ENCODE data around the gene CCZ1. TPM values are rescaled to one million over a fixed set of nuclear protein-coding genes. Genes with fewer than 3 reads are reported as not detected.
"Not testable (repeated sequence)": the region's sequence is repeated elsewhere in the genome, so short reads cannot be mapped to it uniquely, and the experiment has no call there.

Gene CCZ1
- total RNA-seq = 46.2 TPM
- long read RNA-seq, transcript CCZ1-201 (15 exons, 1,802 nt) = major isoform, 11 of 15 reads
- long read RNA-seq, partial matches to known transcripts = 1 of 15 reads
- long read RNA-seq, other reads (novel, unspliced or antisense) = 2 of 15 reads

DNA sequence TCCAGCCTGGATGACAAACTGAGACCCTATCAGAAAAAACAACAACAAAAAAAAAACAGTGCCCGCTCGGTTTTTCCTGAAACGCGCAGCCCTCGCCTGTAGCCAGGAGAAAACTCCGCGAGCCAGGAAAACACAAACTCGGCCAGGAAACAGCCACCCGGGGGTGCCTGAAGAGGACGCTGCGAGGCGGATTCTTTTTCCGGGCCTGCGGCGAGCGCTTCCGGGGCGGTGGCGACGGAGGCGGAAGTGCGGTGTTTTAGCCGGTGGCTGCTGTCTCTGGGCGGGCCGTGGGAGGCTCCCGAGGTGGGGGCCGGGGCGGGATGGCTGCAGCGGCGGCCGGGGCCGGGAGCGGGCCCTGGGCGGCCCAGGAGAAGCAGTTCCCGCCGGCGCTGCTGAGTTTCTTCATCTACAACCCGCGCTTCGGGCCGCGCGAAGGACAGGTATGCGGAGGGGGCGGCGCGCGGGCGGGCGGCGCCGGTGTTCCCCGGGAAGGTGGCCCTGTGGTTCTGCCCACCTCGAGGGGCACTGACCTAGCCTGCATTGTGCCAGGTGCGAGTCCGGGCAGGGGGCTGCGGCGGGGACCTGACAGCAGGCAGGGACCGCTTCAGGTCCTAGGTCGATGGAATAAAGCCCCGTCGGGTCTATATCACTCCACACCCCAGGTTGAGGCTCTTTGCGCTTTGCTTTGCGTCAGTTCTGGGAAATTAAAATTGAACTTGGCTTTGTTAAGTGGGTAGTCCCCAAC lies at the start of gene CCZ1:
Gene CCZ1, plus strand, starts transcription at position 254 of the 745 bp plus-strand sequence. Its CDS starts 67 bp downstream, at position 321.
- peak; percentile 93 for ATAC-seq
- peak; percentile 89 for DNase-seq (ENCODE audit: missing footprints)
- intact Hi-C loops (cut with DNase I) = not testable (repeated sequence)

DNA sequence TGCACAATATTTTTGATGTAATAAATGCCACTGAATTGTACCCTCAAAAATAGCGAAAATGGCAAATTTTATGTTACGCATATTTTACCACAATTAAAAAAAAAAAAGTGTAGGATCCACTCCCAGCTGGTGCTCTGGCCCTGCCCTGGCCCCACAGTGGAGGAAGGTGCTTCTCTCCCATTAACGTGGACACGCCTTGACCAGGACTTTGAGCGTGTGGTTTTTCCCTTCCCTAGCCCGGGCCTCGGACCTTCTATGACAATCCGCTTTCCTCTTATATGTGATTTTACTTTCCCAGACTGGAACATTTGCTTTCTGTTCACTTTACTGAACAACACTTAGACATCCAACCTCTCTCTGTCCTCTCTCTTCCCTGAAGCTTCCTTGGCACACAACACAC lies 47.6 kb upstream of the CCZ1 start:
- no peak for DNase-seq (ENCODE audit: missing footprints)
- intact Hi-C loops (cut with DNase I) = no loop called here
- ATAC-seq = no peak

GRCh38 chr7:5854738-5855137 lies 43.8 kb upstream of the CCZ1 start:
- ATAC-seq = no peak
- intact Hi-C loops (cut with DNase I) = no loop called here

GRCh38 chr7:5857041-5857575 lies 41.4 kb upstream of the CCZ1 start:
- ATAC-seq; DNase-seq (ENCODE audit: missing footprints); intact Hi-C loops (cut with DNase I): not testable (repeated sequence)

More at GRCh38 chr7:5854738-5855137, 43.8 kb upstream of the CCZ1 start:
- no peak for DNase-seq (ENCODE audit: missing footprints)

DNA sequence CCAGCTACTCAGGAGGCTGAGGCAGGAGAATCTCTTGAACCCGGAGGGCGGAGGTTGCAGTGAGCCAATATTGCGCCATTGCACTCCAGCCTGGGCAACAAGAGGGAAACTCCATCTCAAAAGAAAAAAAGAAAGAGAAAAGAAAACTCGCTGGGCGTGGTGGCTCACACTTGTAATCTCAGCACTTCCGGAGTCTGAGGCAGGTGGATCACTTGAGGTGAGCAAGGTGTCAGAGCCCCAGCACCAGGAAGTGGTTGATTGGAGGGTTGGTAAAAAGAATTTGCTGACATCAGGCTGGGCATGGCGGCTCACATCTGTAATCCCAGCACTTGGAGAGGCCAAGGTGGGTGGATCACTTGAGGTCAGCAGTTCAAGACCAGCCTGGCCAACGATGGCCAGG lies 40.0 kb upstream of the CCZ1 start:
- intact Hi-C loops (cut with DNase I); ATAC-seq; DNase-seq (ENCODE audit: missing footprints): not testable (repeated sequence)

- intact Hi-C loops (cut with DNase I); DNase-seq (ENCODE audit: missing footprints); ATAC-seq: not testable (repeated sequence)
Observed at GRCh38 chr7:5861281-5861680, 37.3 kb upstream of the CCZ1 start.

DNA sequence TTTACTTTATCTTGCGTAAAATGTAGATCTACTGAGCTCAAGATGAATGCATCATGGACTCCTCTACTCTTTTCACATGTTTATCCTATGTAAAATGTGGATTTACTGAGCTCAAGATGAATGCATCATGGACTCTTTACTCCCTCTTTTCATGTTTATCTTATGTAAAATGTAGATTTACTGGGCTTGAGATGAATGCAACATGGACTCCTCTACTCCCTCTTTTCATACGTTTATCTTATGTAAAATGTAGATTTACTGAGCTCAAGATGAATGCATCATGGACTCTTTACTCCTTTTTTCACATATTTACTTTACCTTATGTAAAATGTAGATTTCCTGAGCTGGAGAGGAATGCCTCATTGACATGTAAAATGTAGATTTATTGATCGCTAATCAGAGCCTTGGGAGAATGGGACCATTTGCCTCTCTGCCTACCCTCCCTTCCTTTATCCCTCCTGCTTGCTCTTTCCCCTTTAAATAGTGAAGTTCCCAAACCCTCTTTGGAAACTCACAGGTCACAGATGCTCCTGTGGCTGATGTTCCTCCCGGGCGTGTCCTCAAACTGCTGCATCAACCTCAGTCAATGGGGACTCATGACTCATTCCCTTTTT lies 35.7 kb upstream of the CCZ1 start:
- intact Hi-C loops (cut with DNase I); ATAC-seq; DNase-seq (ENCODE audit: missing footprints): not testable (repeated sequence)

DNA sequence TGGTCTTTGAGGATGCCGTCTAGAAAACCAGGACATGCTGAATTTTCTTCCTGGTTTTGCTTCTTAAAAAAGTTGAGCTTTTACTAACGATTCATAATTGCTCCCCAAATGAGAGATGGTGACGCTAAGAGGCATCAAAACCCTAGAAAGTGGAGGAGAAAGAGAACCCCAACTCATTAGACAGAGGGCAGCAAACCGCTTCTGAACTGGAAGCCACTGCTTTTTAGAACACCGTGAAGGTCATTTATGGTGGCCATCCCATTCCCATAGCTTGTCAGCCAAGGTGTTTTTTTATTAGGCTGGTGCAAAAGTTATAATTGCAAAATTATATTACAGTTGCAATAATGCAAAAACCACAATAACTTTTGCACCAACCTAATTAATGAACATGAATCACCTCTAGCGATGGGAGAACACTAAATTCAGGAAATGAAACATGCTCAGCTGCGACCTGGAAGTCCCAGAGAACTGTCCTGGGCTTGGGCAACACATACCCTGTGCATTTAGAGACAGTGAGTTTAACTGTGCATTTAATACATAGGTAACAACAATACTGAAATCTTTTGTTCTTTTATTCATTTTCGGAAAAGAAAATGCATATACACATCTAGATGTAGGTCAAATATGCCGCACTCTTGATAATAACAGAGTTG lies 33.1 kb upstream of the CCZ1 start:
- intact Hi-C loops (cut with DNase I); DNase-seq (ENCODE audit: missing footprints); ATAC-seq: not testable (repeated sequence)

GRCh38 chr7:5867060-5867459 lies 31.5 kb upstream of the CCZ1 start:
- intact Hi-C loops (cut with DNase I) = no loop called here
- DNase-seq (ENCODE audit: missing footprints) (no peak), ATAC-seq (no peak)

DNA sequence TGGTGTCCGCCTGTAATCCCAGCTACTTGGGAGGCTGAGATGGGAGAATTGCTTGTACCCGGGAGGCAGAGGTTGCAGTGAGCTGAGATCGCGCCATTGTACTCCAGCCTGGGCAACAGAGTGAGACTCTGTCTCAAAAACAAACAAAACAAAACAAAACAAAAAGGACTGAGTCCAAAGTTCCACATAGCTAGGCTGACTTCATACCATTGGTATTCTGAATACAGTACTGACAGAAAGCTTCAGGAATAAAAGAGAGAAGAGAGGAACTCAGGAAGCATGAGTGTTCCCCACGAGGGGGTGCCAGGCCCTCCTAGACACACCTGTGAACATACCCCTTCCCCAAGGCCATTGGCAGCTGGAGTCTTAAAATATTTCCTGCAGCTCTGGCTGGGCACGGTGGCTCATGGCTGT lies 29.6 kb upstream of the CCZ1 start:
- DNase-seq (ENCODE audit: missing footprints); intact Hi-C loops (cut with DNase I); ATAC-seq: not testable (repeated sequence)

DNA sequence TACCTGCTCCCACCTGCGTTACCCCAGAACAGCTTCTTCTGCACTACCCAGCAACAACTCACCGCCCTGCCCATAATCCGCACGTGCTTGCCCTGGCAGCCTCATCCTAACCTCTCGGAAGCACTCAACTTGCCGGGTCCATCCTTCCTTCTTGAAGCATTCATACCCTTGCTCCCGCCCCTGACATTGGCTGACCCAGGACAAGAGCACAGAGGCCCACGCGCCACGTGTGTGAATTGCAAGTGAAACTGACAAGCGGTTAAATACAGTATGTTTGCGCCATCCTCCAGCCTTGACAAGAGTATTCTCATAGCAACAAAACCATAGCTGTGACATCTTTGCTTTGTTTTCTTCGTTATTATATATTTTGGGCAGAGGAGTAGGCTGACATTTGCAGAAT lies 28.8 kb upstream of the CCZ1 start:
- intact Hi-C loops (cut with DNase I) = no loop called here
- DNase-seq (ENCODE audit: missing footprints) (no peak), ATAC-seq (no peak)

- no peak for ATAC-seq
- no peak for DNase-seq (ENCODE audit: missing footprints)
- intact Hi-C loops (cut with DNase I) = no loop called here
Observed at GRCh38 chr7:5870311-5870710, 28.2 kb upstream of the CCZ1 start.

DNA sequence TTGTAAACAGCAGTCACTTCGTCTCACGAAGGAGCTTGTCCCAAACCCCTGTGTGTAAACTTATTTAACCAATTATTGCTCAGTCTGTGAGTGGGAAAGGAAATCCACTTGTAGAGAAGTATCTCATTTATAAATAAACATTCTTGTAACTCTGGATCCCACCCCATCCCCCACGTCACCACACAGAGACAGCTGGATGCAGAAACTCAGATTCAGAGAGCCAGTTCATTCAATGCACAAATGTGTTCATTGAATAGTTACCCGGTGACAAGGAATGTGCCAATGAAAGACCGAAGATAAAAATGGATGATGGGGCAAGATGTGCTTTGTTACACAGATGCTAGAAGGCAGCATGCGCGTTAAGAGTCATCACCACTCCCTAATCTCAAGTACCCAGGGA lies 26.2 kb upstream of the CCZ1 start:
- intact Hi-C loops (cut with DNase I) = no loop called here
- ATAC-seq = no peak

DNA sequence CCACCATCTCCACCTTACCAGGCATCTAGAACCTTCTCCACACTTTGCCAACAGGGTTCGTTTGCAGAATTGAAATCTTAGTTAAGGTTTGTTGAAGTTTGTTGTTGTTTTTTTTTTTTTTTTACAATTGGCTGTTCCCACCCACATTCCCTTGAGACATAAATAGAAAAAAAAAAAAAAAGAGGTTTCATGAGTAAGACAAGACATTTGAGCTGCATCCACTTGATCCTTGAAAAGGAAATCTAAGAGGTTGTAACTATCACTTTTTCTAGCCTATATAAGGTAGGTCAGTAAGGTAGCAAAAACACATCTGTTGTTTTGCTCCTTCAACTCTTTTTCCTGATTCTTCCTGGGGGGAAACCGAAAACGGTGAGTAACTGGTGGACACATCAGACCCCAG lies 18.9 kb upstream of the CCZ1 start:
- DNase-seq (ENCODE audit: missing footprints); ATAC-seq; intact Hi-C loops (cut with DNase I): not testable (repeated sequence)

More for the DNA sequence above, 26.2 kb upstream of the CCZ1 start:
- no peak for DNase-seq (ENCODE audit: missing footprints)

DNA sequence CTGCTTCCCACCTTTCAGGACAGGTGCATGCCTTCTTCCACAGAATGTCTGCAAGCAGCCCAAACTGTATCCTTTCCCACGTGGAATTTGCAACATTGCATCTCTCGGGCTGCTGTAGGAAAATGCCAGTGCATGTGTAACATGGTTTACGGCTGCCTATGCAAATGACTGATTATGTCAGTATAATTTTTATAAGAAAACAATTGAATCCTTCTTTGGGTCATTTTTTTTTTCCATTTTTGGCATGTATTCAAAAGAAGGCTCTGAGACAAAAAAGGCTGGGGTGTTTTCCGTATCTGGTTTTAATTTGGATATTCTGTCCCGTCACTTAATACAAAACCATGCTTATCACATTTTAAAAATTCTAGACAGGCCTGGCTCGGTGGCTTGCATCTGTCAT lies 18.4 kb upstream of the CCZ1 start:
- DNase-seq (ENCODE audit: missing footprints); ATAC-seq; intact Hi-C loops (cut with DNase I): not testable (repeated sequence)

DNA sequence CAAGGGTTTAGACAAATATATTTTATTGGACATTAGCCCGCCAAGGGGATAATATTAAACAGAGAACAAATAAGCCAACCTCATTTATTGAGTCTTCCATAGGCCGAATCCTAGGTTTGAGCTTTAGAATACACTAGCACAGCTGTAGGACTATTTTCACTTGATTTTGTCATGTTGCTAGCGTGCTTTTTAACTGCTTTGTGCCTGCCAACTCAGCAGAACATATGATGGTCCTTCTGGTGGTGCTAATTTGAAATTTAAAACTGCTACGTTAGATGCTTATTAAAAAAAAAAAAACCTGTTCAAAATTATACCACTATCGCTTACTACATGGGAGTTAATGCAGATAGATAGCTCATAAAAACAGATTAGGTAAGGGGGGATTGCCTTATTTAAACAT lies 14.1 kb upstream of the CCZ1 start:
- intact Hi-C loops (cut with DNase I); ATAC-seq; DNase-seq (ENCODE audit: missing footprints): not testable (repeated sequence)

- ATAC-seq; intact Hi-C loops (cut with DNase I); DNase-seq (ENCODE audit: missing footprints): not testable (repeated sequence)
Observed at GRCh38 chr7:5888021-5888420, 10.5 kb upstream of the CCZ1 start.

DNA sequence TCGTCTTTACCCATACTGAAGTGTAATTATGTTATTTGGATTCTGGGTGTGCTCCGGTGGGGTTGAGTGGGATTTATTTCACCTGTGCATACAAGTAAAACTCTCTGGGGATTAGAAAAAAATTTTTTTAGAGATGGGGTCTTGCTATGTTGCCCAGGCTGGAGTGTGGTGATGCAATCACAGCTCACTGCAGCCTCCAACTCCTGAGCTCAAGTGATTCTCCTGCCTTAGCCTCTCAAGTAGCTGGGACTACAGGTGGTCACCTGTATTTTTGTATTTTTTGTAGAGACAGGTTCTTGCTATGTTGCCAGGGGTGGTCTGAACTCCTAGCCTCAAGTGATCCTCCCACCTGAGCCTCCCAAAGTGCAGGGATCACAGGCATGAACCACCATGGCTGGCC lies 8.3 kb upstream of the CCZ1 start:
- DNase-seq (ENCODE audit: missing footprints); intact Hi-C loops (cut with DNase I); ATAC-seq: not testable (repeated sequence)

DNA sequence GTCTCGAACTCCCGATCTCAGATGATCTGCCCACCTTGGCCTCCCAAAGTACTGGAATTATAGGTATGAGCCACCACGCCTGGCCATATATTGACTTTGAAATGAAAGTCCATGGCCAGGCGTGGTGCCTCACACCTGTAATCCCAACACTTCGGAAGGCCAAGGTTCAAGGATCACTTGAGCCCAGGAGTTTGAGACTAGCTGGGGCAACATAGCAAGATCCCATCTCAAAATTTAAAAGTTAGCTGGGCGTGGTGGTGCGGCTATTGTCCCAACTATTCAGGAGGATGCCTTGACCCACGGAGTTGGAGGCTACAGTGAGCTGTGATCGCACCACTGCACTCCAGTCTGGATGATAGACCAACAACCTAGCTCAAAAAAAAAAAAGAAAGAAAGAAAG lies 6.0 kb upstream of the CCZ1 start:
- no peak for DNase-seq (ENCODE audit: missing footprints)
- intact Hi-C loops (cut with DNase I) = no loop called here

More for the DNA sequence above, 6.0 kb upstream of the CCZ1 start:
- no peak for ATAC-seq

Data from Right ventricle myocardium inferior (tissue), 1 donor.